Gastroesophageal sphincter (tissue), 4 donors: ENCODE results near the gene MCRIP2. TPM values are rescaled to one million over a fixed set of nuclear protein-coding genes. Genes with fewer than 3 reads are reported as not detected.

Experiments used
- ATAC-seq: fragments of 150-250 bp; one replicate; pipeline ENCODE4 v1.9.1; 2016; ENCODE audit warnings: mild to moderate bottlenecking, moderate library complexity
- H3K27ac ChIP-seq, 4 donors: fragments of 200-600 bp; sonication (generic) in 3 of 4; 1 replicate in 3 of 4; 2 replicates in 1 of 4; pipeline ENCODE4 v1.5.1; 2016 to 2019
- H3K27me3 ChIP-seq: fragments of 200-600 bp; sonication (generic); one replicate; pipeline ENCODE4 v1.5.1; 2019
- H3K36me3 ChIP-seq, 2 donors: fragments of 200-600 bp; sonication (generic); one replicate each; pipeline ENCODE4 v1.5.1; 2019; ENCODE audit warnings: control low read depth in 1 of 2
- H3K4me1 ChIP-seq, 3 donors: fragments of 200-600 bp; sonication (generic); 1 replicate in 2 of 3; 2 replicates in 1 of 3; pipeline ENCODE4 v1.5.1; 2016 to 2019; ENCODE audit warnings: control low read depth in 2 of 3
- H3K4me3 ChIP-seq, 2 donors: fragments of 200-600 bp; sonication (generic); one replicate each; pipeline ENCODE4 v1.5.1; 2019; ENCODE audit warnings: mild to moderate bottlenecking in 1 of 2, moderate library complexity in 1 of 2
- H3K9me3 ChIP-seq, 3 donors: fragments of 200-600 bp; sonication (generic); one replicate each; pipeline ENCODE4 v1.5.1; 2017 to 2019; ENCODE audit warnings: control low read depth in 2 of 3
- EP300 ChIP-seq: sonication (generic); formaldehyde crosslinking; IDR thresholded peaks from one replicate; pipeline ENCODE4 v1.6.1; 2017; ENCODE audit warnings: antibody characterized with exemption, mild to moderate bottlenecking
- POLR2A ChIP-seq, 2 donors: fragments of 450-650 bp; IDR thresholded peaks; one replicate each; pipeline ENCODE4 v1.6.1; 2017; ENCODE audit warnings: antibody characterized with exemption in 2 of 2, mild to moderate bottlenecking in 2 of 2, moderate library complexity in 1 of 2
- POLR2AphosphoS5 ChIP-seq: sonication (generic); formaldehyde crosslinking; IDR thresholded peaks from one replicate; pipeline ENCODE4 v1.6.1; 2017; ENCODE audit warnings: antibody characterized with exemption
- WGBS, 2 donors: methylation state at CpG; one replicate each; pipeline ENCODE4 v1.1.5; 2018; ENCODE audit warnings: low coverage in 1 of 2; 5-methylcytosine and 5-hydroxymethylcytosine counted together
- total RNA-seq, 4 donors: library from RNA; depleted of rRNA; stranded (reverse); fragments of >200 nt; gene quantifications; one replicate each; pipeline ENCODE4 v1.1.0, GENCODE V29; 2016
- TF ChIP-seq, protein P1 (sequence below), 4 experiments: fragments of 200-600 bp in 2 of 4; fragments of 450-650 bp in 2 of 4; sonication (generic) in 1 of 4; IDR thresholded peaks; one replicate each; pipeline ENCODE4 v1.5.1; 2017 to 2019; ENCODE audit warnings: antibody characterized with exemption in 4 of 4, mild to moderate bottlenecking in 2 of 4, moderate library complexity in 2 of 4

MCRIP2 gene
- total RNA-seq, 4 donors from 2014 or later, result 25.4 to 70.0 (median 51.9) TPM

DNA sequence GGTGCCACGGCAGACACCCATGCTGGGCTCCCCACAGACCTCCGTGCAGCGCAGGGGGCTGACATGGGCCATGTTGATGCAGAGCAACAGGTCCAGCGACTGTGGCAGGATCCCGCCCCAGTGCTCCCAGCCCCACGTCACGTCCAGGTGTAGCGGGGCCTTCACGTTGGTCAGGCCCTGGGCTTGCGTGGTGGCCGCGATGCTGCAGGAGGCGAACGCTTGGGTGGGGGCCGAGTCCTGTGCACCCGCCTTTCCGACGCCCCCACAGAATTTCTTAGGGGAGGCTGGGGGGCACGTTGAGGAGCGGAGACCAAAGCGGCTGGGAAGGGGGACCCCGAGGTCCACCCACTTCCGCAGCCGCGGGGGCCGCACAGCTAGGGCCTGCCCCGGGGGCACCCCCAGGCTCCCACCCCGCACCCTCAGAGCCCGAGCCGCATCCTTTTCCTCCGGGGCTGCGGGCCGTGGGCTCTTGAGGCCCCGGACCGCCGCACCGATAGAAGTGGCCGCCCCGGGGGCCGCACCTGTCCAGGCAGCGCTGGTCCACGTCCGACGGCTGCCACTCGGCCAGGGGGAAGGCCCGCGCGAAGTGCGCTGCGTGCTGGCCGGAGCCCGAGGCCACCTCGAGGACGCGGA is 5.9 kb upstream of the MCRIP2 start:
- Histone ChIP-seq H3K4me1 (peaks cover 2 to 53% (median 24%) of the 10 kb centered on the region in 3 donors), H3K4me3 (peak overlapping the region; percentile 62 to 94), H3K27ac (peak overlapping the region in 3 of 4 donors; percentile 95 to 97 (median 96)), H3K9me3 (no peaks in the 10 kb centered on the region), H3K36me3 (peaks cover 0 to 26% of the 10 kb centered on the region in 2 donors), H3K27me3 (peaks cover 17% of the 10 kb centered on the region)
- WGBS, 2 donors, result 0% methylated on average over 1 of the region's 55 CpGs; no CpG with 5 or more reads in 1 of the 2 donors
- TF ChIP-seq, protein P1, sequence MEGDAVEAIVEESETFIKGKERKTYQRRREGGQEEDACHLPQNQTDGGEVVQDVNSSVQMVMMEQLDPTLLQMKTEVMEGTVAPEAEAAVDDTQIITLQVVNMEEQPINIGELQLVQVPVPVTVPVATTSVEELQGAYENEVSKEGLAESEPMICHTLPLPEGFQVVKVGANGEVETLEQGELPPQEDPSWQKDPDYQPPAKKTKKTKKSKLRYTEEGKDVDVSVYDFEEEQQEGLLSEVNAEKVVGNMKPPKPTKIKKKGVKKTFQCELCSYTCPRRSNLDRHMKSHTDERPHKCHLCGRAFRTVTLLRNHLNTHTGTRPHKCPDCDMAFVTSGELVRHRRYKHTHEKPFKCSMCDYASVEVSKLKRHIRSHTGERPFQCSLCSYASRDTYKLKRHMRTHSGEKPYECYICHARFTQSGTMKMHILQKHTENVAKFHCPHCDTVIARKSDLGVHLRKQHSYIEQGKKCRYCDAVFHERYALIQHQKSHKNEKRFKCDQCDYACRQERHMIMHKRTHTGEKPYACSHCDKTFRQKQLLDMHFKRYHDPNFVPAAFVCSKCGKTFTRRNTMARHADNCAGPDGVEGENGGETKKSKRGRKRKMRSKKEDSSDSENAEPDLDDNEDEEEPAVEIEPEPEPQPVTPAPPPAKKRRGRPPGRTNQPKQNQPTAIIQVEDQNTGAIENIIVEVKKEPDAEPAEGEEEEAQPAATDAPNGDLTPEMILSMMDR (IDR thresholded peaks at IDR 0.05), result peak in 1 of 4 experiments; percentile 21
- TF ChIP-seq POLR2A (IDR thresholded peaks at IDR 0.05), result no peak
- ATAC-seq, result no peak

DNA sequence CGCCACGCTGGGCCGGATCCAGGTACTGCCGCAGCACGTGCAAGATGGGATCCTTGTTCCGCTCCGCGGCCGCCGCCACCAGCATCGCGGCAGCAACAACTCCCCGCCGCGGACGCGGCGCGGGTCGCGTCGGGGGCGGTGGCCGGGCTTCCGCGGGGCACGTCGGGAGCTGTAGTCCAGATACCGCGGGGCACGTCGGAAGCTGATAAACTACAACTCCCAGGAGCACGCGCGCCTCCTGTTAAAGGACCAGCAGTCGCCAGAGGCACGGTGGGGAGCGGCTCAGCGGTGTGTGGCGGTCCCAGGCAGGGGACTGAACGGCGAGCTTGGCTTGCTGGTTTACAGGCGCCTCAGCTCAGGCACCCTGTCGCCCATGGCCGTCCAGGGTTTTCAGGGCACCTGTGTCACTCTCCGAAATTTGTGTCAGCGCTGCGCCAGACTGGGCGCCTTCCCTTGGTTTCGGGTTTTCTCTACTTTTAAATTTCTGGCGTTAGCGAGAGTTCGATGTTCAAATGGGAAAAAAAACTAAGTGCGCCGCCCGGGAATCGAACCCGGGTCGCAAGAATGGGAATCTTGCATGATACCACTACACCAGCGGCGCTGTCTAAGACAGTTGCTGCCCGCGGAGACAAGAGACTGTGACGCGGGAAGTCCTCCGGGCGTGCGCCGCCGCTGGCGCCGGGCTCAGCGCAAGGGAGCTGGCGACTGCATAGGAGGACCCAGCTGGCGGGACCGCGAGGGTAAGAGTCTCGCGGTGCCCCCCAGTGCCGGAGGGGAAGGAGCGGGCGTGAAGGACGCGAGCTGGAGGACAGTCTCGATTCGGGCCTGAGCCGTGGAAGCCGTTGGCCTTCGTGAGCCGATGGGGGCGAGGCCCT is 5.2 kb upstream of the MCRIP2 start, which contains the start of gene METTL26:
METTL26 (minus strand) TSS at position 100 of the 875 bp plus-strand sequence; CDS start at position 85, 15 bp downstream.
- peaks cover 0 to 26% of the 10 kb centered on the region in 2 donors for H3K36me3 ChIP-seq
- H3K27me3 ChIP-seq, result peaks cover 10% of the 10 kb centered on the region
- peak within 1 kb of the TSS; percentile 90 to 97 (median 96) for H3K27ac ChIP-seq
- peak within 1 kb of the TSS; percentile 62 to 94 for H3K4me3 ChIP-seq
- TF ChIP-seq POLR2A (IDR thresholded peaks at IDR 0.05) (peak; percentile 56 to 70), POLR2AphosphoS5 (peak; percentile 43), EP300 (no peak)
- TF ChIP-seq, protein P1 (IDR thresholded peaks at IDR 0.05), result peak in 2 of 4 experiments; percentile 9 to 29
- peaks cover 2 to 53% (median 21%) of the 10 kb centered on the region in 3 donors for H3K4me1 ChIP-seq
- H3K9me3 ChIP-seq, result no peaks in the 10 kb centered on the region
- WGBS, 2 donors, result 0% methylated on average over 1 to 13 of the region's 91 CpGs
- ATAC-seq, result peak; percentile 92

DNA sequence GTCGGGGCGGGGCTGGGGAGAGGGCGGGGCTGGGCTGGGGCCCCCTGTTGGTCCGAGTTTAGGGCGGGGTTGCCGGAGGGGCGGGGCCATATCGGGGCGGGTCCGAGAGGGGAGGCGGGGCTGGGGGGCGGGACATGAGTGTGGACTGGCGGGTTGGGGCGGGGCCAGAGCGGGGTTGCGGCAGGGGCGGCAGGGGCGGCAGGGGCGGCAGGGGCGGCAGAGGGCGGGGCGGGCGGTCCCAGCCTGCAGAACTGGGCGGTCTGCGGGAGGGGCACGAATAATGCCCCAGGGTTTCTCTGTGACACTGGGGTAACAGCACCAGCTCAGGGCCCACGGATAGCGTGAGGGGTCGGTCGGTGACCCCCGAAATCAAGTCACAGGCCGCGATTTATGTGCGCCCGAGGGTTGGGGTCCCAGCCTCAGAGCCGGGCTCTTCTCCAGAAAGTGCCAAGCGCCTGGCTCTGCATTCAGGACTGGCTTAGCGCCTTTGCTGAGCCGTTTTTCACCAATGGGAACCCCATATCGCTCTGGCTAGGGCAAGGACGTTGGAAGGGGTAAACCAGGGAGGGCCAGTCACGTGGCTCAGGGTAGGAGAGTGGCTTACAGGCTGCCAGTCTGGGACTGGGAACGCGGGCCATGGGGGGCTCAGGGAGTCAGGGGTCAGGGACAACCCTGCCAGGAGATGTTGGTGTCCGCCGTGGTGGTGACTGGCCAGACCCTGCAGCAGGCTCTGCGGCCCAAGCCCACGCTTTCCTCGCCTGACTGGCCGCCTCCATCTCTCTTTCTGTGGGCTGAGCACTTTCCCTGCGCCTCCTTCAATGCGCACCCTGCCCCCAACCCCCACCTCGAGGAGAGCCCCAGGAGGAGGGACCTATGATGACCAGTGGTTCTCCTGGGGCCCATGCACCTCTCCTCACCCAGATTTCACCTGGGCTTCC is 4.3 kb upstream of the MCRIP2 start:
- Histone ChIP-seq H3K36me3 (peaks cover 0 to 24% of the 10 kb centered on the region in 2 donors), H3K27me3 (peaks cover 6% of the 10 kb centered on the region), H3K4me1 (peaks cover 2 to 57% (median 21%) of the 10 kb centered on the region in 3 donors), H3K4me3 (peak overlapping the region; percentile 62 to 94), H3K27ac (peak overlapping the region; percentile 90 to 97 (median 96)), H3K9me3 (no peaks in the 10 kb centered on the region)
- 91 to 100% methylated on average over 1 to 4 of the region's 53 CpGs for WGBS, 2 donors
- peak; percentile 6 for ATAC-seq
- no peak for TF ChIP-seq POLR2AphosphoS5
- no peak for TF ChIP-seq POLR2A (IDR thresholded peaks at IDR 0.05)
- TF ChIP-seq, protein P1 (IDR thresholded peaks at IDR 0.05), result no peak
- no peak for TF ChIP-seq EP300

DNA sequence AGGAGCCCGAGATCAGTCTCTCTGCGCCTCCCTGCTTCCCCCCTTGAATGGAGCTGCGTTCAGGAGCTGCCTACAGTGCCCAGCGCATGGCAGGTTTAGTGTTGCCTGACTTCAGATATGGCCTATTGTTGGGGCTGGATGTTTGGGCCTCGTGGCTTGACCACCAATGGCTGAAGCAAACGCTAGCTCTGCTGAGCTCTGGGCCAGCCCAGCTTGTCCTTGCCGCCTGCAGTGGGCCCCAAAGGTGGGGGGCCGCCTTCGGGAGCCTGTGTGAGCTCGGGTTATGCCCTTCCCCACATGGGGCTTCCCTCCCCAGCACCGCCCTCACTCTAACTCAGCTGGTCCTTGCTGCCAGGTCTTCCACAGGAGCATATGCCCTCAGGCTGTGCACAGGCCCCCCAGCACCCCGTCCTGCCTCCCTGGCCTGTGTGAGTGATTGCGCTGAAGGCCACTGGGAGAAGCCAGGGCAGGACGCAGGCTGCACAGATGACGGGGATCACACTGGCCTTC is 3.5 kb upstream of the MCRIP2 start:
- no peak for ATAC-seq
- peaks cover 2 to 64% (median 29%) of the 10 kb centered on the region in 3 donors for H3K4me1 ChIP-seq
- H3K9me3 ChIP-seq, result no peaks in the 10 kb centered on the region
- no peak overlapping the region for H3K4me3 ChIP-seq
- H3K36me3 ChIP-seq, result peaks cover 0 to 17% of the 10 kb centered on the region in 2 donors
- WGBS, 2 donors, result no CpG with 5 or more reads among the region's 15 CpGs
- no peaks in the 10 kb centered on the region for H3K27me3 ChIP-seq
- TF ChIP-seq EP300 (no peak), POLR2A (IDR thresholded peaks at IDR 0.05) (no peak), POLR2AphosphoS5 (no peak)
- H3K27ac ChIP-seq, result peak overlapping the region in 3 of 4 donors; percentile 95 to 97 (median 96)
